ENCODE results near the gene LARP1B.
"Not testable (repeated sequence)": the region's sequence is repeated elsewhere in the genome, so short reads cannot be mapped to it uniquely, and the experiment has no call there.

Gene LARP1B

GRCh38 chr4:128220286-128221235, 159.4 kb downstream of the LARP1B start:
- DNase-seq (ENCODE audit: low read depth in 2 of 3, low spot score in 2 of 3) = no peak

- DNase-seq (ENCODE audit: low read depth in 2 of 3, low spot score in 2 of 3) = no peak
Measured at GRCh38 chr4:128221586-128221985, 160.5 kb downstream of the LARP1B start.

DNA sequence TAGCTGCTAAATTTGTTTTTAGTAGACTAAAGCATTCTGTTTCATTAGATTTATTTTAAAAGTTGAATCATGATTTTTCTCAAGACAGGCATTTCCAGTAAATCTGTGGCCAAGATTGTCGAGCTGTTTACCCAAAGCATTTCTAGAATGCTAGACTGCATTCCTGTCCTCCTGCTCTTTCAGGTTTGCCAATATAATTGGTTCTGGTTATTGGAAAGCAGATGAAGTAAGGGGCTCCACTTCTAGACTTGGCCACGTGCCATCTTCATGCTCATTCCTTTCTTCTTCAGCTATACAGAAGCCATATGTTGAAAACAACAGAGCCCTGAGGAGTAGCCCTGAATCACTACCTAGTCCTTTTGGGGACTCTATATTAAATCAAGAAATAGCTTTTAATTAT, 164.0 kb downstream of the LARP1B start:
- no peak for DNase-seq (ENCODE audit: low read depth in 2 of 3, low spot score in 2 of 3)

DNA sequence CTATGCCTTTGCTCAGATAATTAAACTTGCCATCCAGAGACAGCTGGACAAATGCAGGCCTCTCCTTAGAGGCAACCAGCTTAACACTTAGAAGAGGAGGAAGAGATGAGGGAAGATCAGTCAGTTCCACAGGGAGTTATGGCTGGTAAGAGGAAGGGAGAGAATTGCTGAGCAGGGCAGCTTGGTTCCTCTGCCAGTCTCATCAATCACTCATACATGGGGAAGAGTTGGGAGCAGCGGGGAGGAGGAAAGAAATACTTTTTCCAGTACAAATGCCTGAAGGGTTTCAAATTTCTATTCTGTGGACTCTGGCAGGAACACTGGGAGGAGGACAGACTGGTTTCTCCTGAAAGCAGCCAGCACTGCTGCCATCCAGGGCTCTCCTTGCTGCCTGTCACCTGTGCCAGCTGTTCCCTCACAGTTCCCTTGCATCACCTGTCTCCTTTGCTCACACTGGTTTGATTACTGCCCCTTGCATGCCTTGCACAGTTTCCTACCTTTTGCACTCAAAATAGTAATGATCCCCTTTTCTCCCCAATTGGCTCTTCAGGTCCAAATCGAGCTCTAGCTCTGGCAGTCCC, 167.0 kb downstream of the LARP1B start:
- no peak for DNase-seq (ENCODE audit: low read depth in 2 of 3, low spot score in 2 of 3)

GRCh38 chr4:128228845-128229795, 168.0 kb downstream of the LARP1B start:
- DNase-seq (ENCODE audit: low read depth in 2 of 3, low spot score in 2 of 3) = no peak

GRCh38 chr4:128232719-128233118, 171.6 kb downstream of the LARP1B start:
- no peak for DNase-seq (ENCODE audit: low read depth in 2 of 3, low spot score in 2 of 3)

DNA sequence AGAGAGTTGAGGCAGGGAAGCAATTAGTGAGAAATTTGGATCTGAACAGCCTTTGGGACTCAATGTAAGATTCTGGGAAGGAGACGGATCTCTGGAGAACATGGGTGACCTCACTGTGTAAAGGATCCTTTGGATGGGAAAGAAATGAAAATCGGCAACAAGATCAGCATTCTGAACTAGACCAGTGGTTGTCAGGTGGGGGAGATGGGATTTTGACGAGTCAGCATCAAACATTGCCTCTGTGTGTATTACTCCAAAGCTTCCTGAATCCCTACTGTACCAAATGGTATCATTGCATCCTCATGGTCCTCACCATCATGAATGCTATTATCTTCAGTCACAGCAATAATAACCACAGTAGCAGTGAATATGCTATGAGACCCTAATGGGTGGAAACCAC, 173.7 kb downstream of the LARP1B start:
- no peak for DNase-seq (ENCODE audit: low read depth in 2 of 3, low spot score in 2 of 3)

- no peak for DNase-seq (ENCODE audit: low read depth in 2 of 3, low spot score in 2 of 3)
Measured at GRCh38 chr4:128241019-128241418, 179.9 kb downstream of the LARP1B start.

DNA sequence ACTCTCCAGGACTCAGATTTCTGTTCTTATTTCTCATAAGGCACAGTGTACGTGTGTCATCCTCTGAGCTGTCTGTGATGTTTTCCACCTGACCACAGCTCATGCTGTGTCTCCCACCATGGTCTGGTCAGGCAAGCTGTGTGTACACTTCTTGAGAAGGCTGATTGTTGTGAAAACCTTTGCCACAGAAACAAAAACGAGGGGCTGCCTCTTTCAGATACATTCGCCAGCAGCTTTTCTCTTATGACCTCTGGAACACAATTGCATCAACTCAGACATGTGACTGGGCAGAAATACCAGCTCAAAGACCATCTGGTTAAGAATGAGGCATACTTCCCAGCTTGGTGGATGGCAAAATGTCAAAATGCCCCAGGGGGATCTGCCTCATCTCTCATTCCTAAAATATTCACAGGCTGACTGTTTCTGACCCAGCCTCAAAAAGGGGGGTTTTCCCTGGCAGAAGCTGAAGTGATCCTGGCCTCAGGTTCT, 180.4 kb downstream of the LARP1B start:
- no peak for DNase-seq (ENCODE audit: low read depth in 2 of 3, low spot score in 2 of 3)

- DNase-seq (ENCODE audit: low read depth in 2 of 3, low spot score in 2 of 3) = no peak
Measured at GRCh38 chr4:128241981-128242380, 180.9 kb downstream of the LARP1B start.

GRCh38 chr4:128242601-128243000, 181.5 kb downstream of the LARP1B start:
- DNase-seq (ENCODE audit: low read depth in 2 of 3, low spot score in 2 of 3) = no peak

DNA sequence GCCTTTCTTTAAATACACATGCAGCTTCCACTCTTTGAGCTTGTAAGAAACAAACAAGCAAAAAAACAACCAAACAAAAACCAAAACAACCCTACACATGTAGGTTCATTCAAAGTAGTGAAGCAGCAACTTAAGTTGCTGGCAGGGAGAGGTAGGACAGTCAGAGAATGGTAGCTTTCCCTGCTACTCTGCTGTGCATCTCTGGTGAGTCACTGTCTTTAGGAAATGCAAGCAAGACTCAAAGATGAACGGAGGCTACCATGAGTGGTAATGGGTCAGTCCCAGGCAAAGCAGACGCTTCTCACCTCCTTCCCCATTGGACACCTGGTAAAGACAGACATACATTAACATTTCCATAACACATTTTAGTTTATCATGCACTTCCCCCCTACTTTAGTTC, 183.3 kb downstream of the LARP1B start:
- DNase-seq (ENCODE audit: low read depth in 2 of 3, low spot score in 2 of 3) = no peak

GRCh38 chr4:128245391-128245790, 184.3 kb downstream of the LARP1B start:
- DNase-seq (ENCODE audit: low read depth in 2 of 3, low spot score in 2 of 3) = not testable (repeated sequence)

DNA sequence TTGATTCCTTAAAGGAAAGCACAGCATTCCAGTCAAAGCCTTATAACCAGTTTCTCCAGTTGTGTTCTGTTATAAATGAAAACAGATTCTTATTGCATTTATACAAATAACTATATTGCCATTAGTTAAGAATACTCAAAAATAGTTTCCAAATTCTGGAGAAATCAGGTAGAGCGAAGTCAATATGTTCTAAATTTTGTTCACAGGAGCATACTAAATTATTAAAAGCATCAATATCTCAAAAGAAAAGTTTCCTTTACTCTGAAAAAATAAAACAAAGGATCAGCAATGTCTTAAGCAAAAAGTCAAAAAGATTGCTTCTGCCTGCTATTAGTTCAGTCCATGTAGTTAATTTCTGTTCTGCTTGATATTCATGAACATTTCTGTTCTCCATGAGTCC, 186.8 kb downstream of the LARP1B start:
- DNase-seq (ENCODE audit: low read depth in 2 of 3, low spot score in 2 of 3) = no peak

GRCh38 chr4:128249787-128250668, 188.9 kb downstream of the LARP1B start:
- no peak for DNase-seq (ENCODE audit: low read depth in 2 of 3, low spot score in 2 of 3)

DNA sequence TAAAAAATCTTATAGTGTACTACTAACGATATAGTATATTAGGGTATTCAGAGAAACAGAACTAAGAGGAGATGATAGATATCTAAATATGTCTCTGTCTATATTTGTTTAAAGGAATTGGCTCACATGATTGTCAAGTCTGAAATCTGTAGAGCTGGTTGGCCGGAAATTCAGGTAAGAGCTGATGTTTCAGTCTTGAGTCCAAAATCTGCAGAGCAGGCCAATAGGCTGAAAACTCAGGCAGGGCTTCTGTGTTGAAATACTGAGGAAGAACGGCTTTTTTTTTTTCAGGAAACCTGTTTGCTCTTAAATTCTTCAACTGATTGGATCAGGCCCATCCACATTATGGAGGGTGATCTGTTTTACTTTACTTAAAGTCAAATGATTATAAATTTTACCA, 194.8 kb downstream of the LARP1B start:
- DNase-seq (ENCODE audit: low read depth in 2 of 3, low spot score in 2 of 3) = no peak

- no peak for DNase-seq (ENCODE audit: low read depth in 2 of 3, low spot score in 2 of 3)
Measured at GRCh38 chr4:128256539-128256938, 195.4 kb downstream of the LARP1B start.

DNA sequence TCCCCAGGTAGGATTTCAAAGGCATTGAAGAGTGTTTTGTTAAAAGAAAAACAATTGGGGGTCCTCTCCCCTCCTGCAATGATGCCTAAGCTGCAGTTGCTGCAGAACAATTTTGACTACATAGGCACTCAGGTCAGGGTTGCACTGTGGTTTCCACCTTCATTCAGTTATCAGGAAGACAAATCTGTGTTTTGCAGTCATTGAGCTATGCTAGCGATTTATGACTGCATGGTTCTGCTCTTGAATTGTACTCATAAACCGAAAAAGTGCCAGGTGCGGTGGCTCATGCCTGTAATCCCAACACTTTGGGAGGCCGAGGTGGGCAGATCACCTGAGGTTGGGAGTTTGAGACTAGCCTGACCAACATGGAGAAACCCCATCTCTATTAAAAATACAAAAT, 197.1 kb downstream of the LARP1B start:
- not testable (repeated sequence) for DNase-seq (ENCODE audit: low read depth in 2 of 3, low spot score in 2 of 3)

- DNase-seq (ENCODE audit: low read depth in 2 of 3, low spot score in 2 of 3) = not testable (repeated sequence)
Measured at GRCh38 chr4:128259889-128260288, 198.8 kb downstream of the LARP1B start.

Measured in activated CD8-positive, alpha-beta memory T cell treated with anti-CD3 and anti-CD28 coated beads for 48 hours (primary cell).